HG03469 (cell line): ENCODE data around the gene GLIS1.
"Not testable (repeated sequence)": the region's sequence is repeated elsewhere in the genome, so short reads cannot be mapped to it uniquely, and the experiment has no call there.

Experiments used
- ATAC-seq: cut with Tn5 transposase; IDR thresholded peaks from one replicate; pipeline ENCODE4 v1.9.1; 2021; ENCODE audit warnings: mild to moderate bottlenecking, moderate library complexity, moderate number of reproducible peaks; ENCODE audit not compliant: unreplicated experiment

Gene GLIS1

GRCh38 chr1:53572065-53572814 lies 166.7 kb downstream of the GLIS1 start:
- no peak for ATAC-seq

- ATAC-seq = no peak
These were observed 170.4 kb downstream of the GLIS1 start for GRCh38 chr1:53568540-53568939.

GRCh38 chr1:53567851-53568250 lies 171.1 kb downstream of the GLIS1 start:
- no peak for ATAC-seq

GRCh38 chr1:53567450-53567849 lies 171.5 kb downstream of the GLIS1 start:
- ATAC-seq = no peak

- no peak for ATAC-seq
These were observed 175.4 kb downstream of the GLIS1 start for GRCh38 chr1:53563611-53564010.

- no peak for ATAC-seq
These were observed 176.0 kb downstream of the GLIS1 start for GRCh38 chr1:53562981-53563379.

DNA sequence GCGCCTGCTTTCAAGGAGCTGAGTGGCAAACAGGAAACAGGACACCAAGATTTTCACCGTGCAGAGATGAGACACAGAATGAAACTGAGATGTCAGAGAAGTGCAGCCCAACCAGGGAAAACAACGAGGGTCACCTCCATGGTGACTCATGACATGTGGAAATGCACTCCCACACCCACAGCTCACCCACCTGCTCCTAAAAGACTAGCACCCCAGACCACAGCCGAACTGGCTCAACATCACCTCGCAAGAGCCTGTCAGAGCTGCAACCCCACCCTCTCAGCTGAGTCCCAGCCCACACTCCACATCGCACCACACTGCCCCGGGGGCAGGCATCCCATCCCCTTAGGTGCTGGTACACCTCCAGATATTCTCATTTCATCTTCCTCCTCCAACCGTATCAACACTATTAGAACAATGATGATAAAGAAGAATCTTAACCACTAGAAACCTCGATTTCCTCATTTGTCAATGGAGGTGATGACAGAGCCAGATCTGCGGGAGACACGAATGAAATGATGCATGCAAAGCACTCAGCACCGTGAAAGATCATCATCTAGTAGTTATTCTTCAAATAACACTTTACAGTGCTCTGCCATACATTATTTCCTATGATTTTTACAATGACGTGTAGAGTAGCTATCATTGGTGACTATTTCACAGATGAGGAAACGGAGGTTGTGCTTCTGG lies 176.5 kb downstream of the GLIS1 start:
- ATAC-seq = no peak

DNA sequence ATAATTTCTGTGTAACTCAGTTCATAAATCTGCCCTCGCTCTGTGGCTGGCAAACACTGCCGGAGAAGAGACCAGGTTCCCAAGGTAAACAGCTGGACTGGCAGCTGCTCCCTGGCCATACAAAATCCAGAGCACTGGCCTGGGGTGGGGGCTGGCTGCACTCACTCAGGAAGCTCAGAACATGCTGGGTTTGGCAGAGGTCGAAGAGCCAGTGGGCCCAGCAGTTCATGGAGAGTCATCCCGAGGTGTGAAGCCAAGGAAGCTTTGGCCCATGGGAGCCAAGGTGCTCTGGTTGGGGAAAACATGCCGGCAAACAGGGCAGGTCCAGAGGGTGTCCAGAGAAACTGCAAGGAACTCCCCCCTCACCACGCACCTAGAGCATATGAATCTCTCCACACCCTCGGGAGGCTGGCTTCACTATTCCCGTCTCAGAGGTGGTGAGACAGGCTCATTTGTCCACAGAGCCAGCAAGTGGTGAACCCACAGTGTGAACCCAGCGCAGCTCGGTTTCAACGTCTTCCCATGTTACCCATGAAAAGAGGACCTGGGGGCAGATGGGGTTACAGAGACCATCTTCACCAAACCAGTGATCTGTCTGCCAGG lies 177.4 kb downstream of the GLIS1 start:
- ATAC-seq = no peak

GRCh38 chr1:53560581-53561502 lies 178.1 kb downstream of the GLIS1 start:
- no peak for ATAC-seq

DNA sequence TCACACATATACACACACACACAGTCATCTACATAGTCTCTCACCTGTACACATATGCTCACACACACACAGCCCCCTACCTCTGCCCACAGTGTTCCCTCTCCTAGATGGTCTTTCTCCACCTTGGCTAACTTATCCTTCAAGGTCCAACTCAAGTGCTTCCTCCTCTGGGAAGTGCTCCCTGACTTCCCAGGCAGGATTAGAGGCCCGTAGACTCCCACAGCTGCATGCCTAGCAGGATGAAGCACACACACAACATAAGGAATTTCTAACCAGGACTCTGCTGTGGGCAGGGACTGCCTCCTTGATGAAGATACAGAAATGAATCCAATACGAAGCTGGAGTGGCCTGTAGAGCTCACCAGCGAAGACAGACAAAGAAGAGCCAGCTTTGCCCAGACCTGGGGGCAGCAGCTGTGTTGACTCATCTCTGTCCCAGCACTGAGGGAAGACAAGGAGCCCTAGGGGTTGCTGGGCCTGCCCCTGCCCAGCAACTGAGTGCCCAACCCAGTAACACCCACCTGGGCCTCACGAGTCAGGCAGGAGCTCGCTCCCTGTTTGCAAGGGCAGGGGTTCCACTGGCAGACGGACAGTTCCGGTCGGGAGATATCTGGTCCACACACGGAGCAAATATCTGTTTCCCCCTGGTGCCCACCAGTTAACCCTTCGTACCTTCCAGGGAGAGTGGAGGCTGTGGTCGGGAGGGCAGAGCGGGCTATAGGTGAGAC lies 178.9 kb downstream of the GLIS1 start:
- ATAC-seq = no peak

DNA sequence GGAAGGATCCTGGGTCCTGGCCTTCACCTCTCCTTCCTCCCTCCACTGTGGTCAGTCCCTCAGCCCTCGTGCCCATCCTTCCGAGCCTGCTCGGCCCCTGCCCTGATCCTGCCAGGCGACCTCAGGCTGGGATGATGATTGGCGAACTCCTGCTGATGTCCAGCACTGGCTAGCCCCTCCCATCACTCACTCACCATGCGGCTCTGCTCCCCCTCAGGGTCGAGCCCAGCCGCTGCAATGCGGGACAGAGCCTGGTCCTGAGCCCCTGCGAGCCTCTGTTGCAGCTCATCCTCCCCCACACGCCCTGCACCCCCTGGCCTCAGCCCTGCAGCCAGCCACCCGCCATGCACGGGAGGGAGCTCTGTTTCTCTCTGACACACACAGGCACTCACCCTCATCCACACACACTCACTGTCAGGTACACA lies 179.6 kb downstream of the GLIS1 start:
- no peak for ATAC-seq

GRCh38 chr1:53558739-53559315 lies 180.1 kb downstream of the GLIS1 start:
- ATAC-seq = no peak

DNA sequence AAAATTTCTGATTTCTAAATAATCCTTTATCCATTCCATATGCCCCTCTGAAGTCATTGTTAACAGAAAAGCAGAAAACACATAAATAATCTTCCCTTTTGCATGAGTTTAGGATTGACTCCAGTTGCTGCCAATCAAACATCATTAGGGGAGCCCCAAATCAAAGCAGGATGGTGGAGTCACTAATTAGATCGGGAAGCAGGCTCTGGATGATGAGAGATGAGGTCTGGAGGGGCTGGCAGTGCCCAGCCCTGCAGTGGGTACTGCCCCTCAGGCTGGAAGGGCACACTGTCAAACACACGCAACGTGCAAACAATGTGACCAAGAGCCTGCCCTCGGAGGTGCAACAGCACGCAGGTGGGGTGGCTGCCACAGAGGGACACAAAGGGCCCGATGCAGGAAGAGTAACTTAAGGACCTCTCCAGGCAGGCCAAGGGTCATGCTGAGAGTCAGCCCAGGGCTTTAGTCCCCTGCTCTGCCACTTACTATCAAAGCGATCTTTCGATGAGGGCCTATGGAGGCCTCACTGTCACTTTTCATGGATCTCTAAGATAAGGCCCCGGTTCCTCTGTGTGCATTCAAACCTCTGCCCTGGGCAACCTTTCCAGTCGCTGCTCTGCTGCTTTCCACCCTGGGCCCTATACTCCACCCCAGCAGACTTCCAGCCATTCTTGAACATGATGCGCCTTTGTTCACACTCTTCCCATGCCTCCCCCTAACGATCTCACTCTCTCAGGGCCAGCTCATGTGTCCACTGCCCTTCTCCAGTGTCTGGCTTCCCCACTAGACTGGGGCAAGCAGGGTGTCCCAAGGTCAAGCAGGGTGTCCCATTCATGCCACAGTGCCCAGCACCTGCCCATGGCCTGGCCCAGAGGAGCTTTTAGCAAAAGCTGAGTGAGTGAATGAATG lies 180.9 kb downstream of the GLIS1 start:
- no peak for ATAC-seq

DNA sequence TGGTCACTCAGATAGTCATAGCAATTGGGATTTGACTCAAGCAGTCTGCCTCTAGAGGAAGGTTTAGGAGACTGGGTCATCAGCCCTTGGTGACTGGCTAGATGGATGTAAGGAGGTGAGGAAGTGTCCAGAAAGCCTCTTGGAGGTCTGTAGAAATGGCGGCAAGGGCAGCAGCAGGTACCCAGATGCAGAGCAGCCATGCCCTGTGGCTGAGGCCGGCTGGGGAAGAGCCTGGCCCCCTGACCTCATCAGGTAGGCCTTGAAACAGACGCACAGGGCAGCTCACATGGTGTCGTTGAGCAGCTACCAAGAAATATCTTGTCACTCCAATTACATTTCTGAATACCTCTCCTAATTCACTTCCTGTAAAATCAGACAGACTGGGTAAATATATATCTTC lies 181.6 kb downstream of the GLIS1 start:
- no peak for ATAC-seq

- ATAC-seq = no peak
These were observed 182.2 kb downstream of the GLIS1 start for GRCh38 chr1:53556657-53557227.

DNA sequence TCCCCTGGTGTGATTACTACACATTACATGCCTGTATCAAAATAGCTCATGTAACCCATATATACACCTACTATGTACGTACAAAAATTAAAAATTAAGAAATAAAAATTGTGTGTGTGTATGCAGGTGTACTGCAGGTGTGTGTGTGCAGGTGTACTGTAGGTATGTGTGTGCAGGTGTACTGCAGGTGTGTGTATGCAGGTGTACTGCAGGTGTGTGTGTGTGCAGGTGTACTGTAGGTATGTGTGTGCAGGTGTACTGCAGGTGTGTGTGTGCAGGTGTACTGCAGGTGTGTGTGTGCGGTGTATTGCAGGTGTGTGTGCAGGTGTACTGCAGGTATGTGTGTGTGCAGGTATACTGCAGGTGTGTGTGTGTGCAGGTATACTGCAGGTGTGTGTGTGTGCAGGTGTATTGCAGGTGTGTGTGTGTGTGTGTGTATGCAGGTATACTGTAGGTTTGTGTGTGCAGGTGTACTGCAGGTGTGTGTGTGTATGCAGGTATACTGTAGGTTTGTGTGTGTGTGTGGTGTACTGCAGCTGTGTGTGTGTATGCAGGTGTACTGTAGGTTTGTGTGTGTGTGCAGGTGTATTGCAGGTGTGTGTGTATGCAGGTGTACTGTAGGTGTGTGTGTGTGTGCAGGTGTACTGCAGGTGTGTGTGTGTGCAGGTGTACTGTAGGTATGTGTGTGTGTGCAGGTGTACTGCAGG lies 183.2 kb downstream of the GLIS1 start:
- ATAC-seq = not testable (repeated sequence)

GRCh38 chr1:53554592-53555305 lies 184.2 kb downstream of the GLIS1 start:
- ATAC-seq = no peak
